Measurements from ENCODE around the gene RHOC. TPM values are rescaled to one million over a fixed set of nuclear protein-coding genes. Genes with fewer than 3 reads are reported as not detected.
A peak's percentile ranks its signal among the peaks of the same experiment; 100 is the strongest.

Gene RHOC
- total and polyA plus RNA-seq, 8 donors = 99.8 to 375 (median 131) TPM

- WGBS, 5 donors = 89 to 93% (median 92%) methylated on average over 3 of the region's 3 CpGs
- no peaks in the 10 kb centered on the region for H3K27me3 ChIP-seq
- TF ChIP-seq, protein P1, sequence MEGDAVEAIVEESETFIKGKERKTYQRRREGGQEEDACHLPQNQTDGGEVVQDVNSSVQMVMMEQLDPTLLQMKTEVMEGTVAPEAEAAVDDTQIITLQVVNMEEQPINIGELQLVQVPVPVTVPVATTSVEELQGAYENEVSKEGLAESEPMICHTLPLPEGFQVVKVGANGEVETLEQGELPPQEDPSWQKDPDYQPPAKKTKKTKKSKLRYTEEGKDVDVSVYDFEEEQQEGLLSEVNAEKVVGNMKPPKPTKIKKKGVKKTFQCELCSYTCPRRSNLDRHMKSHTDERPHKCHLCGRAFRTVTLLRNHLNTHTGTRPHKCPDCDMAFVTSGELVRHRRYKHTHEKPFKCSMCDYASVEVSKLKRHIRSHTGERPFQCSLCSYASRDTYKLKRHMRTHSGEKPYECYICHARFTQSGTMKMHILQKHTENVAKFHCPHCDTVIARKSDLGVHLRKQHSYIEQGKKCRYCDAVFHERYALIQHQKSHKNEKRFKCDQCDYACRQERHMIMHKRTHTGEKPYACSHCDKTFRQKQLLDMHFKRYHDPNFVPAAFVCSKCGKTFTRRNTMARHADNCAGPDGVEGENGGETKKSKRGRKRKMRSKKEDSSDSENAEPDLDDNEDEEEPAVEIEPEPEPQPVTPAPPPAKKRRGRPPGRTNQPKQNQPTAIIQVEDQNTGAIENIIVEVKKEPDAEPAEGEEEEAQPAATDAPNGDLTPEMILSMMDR (IDR thresholded peaks at IDR 0.05) = no peak
- no peak for TF ChIP-seq EP300 (IDR thresholded peaks at IDR 0.05)
- no peak for TF ChIP-seq POLR2AphosphoS5 (IDR thresholded peaks at IDR 0.05)
- TF ChIP-seq POLR2A (IDR thresholded peaks at IDR 0.05) = no peak
- no peak overlapping the region for H3K4me3 ChIP-seq
- no peak overlapping the region for H3K27ac ChIP-seq
- H3K36me3 ChIP-seq = no peaks in the 10 kb centered on the region
- peaks cover 24 to 37% (median 34%) of the 10 kb centered on the region in 4 donors for H3K4me1 ChIP-seq
- DNase-seq = no peak
- intact Hi-C loops (cut with DNase I; ENCODE audit: low total_unique reads) = loop anchor here (10.0 kb wide), 1 partner anchor 334 kb away; no protein-coding TSS in a partner anchor
- no peaks in the 10 kb centered on the region for H3K9me3 ChIP-seq
These were observed 3.7 kb upstream of the RHOC start for GRCh38 chr1:112710586-112710985.

DNA sequence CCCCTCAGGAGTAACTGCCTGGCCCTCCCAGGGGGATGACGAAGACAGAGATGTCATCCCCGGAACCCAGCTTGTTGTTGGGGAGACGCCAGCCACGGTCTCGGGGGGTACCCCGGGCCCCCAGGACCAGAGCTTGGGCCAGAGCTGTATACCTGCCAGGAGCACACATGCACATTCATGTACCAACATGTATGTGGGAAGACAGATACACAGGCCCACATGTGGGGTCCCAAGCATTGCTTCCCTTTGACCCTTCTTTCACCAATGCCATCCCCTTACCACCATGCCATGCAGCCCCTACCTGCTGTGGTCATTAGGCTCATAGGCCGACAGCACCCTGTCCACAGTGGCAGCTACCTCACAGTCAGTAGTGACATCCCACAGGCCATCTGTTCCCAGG lies 3.2 kb upstream of the RHOC start:
- WGBS, 5 donors = 84 to 92% (median 88%) methylated on average over 6 to 7 of the region's 7 CpGs
- no peaks in the 10 kb centered on the region for H3K27me3 ChIP-seq
- no peaks in the 10 kb centered on the region for H3K9me3 ChIP-seq
- no peaks in the 10 kb centered on the region for H3K36me3 ChIP-seq
- no peak overlapping the region for H3K27ac ChIP-seq
- intact Hi-C loops (cut with DNase I; ENCODE audit: low total_unique reads) = loop anchor here (10.0 kb wide), 1 partner anchor 335 kb away; no protein-coding TSS in a partner anchor
- peaks cover 27 to 39% (median 36%) of the 10 kb centered on the region in 4 donors for H3K4me1 ChIP-seq
- DNase-seq = no peak
- TF ChIP-seq POLR2AphosphoS5 (IDR thresholded peaks at IDR 0.05) = no peak
- TF ChIP-seq, protein P1 (IDR thresholded peaks at IDR 0.05) = no peak
- no peak for TF ChIP-seq EP300 (IDR thresholded peaks at IDR 0.05)
- no peak for TF ChIP-seq POLR2A (IDR thresholded peaks at IDR 0.05)
- no peak overlapping the region for H3K4me3 ChIP-seq

GRCh38 chr1:112708489-112708888 lies 1.6 kb upstream of the RHOC start:
- H3K4me1 ChIP-seq = peaks cover 30 to 39% (median 37%) of the 10 kb centered on the region in 4 donors
- intact Hi-C loops (cut with DNase I; ENCODE audit: low total_unique reads) = loop anchor here (10.0 kb wide), 1 partner anchor 324 kb away; no protein-coding TSS in a partner anchor
- no peak overlapping the region for H3K27ac ChIP-seq
- no peaks in the 10 kb centered on the region for H3K27me3 ChIP-seq
- DNase-seq = no peak
- 86 to 94% (median 93%) methylated on average over 3 of the region's 3 CpGs for WGBS, 5 donors
- no peak overlapping the region for H3K4me3 ChIP-seq
- TF ChIP-seq POLR2A (IDR thresholded peaks at IDR 0.05) (no peak), POLR2AphosphoS5 (IDR thresholded peaks at IDR 0.05) (no peak), EP300 (IDR thresholded peaks at IDR 0.05) (no peak)
- TF ChIP-seq, protein P1 (IDR thresholded peaks at IDR 0.05) = no peak
- no peaks in the 10 kb centered on the region for H3K9me3 ChIP-seq
- H3K36me3 ChIP-seq = peaks cover 0 to 5% (median 1%) of the 10 kb centered on the region in 4 donors

DNA sequence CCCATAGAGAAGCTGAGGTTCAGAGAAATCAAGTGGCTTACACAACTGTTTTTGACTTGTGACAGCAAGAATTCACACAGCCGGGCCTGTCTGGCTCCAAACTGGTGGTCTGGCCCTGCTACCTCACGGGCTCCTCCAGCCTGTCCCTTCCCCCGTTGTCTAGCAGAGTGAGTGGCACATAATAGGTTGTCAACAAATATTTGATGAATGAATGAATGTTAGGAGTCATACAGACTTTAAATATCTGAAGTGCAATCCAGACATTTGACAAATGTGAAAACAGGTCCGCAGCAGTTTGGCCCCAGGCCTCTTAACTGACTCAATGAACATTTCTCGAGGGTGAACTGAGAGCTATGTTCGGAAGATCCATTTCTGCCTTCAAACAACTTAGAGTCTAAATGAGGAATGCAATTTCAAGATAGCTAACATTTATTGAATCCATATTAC lies 1.1 kb upstream of the RHOC start:
- intact Hi-C loops (cut with DNase I; ENCODE audit: low total_unique reads) = loop anchor here (10.0 kb wide), 1 partner anchor 323 kb away; no protein-coding TSS in a partner anchor
- Histone ChIP-seq H3K9me3 (no peaks in the 10 kb centered on the region), H3K27ac (peak overlapping the region in 4 of 5 donors; percentile 95 to 98 (median 96)), H3K27me3 (no peaks in the 10 kb centered on the region), H3K36me3 (peaks cover 0 to 9% (median 5%) of the 10 kb centered on the region in 4 donors), H3K4me1 (peaks cover 33 to 39% (median 38%) of the 10 kb centered on the region in 4 donors), H3K4me3 (no peak overlapping the region)
- no peak for DNase-seq
- TF ChIP-seq, protein P1 (IDR thresholded peaks at IDR 0.05) = no peak
- no peak for TF ChIP-seq EP300 (IDR thresholded peaks at IDR 0.05)
- no peak for TF ChIP-seq POLR2A (IDR thresholded peaks at IDR 0.05)
- no peak for TF ChIP-seq POLR2AphosphoS5 (IDR thresholded peaks at IDR 0.05)
- 67 to 85% (median 82%) methylated on average over 6 of the region's 6 CpGs for WGBS, 5 donors
